HG02623 (cell line): ENCODE results near the gene MMD.
"Not testable (repeated sequence)": the region's sequence is repeated elsewhere in the genome, so short reads cannot be mapped to it uniquely, and the experiment has no call there.

Experiments
- ATAC-seq: cut with Tn5 transposase; IDR thresholded peaks from one replicate; pipeline ENCODE4 v1.9.1; 2021; ENCODE audit warnings: moderate library complexity; ENCODE audit not compliant: unreplicated experiment

Gene MMD

DNA sequence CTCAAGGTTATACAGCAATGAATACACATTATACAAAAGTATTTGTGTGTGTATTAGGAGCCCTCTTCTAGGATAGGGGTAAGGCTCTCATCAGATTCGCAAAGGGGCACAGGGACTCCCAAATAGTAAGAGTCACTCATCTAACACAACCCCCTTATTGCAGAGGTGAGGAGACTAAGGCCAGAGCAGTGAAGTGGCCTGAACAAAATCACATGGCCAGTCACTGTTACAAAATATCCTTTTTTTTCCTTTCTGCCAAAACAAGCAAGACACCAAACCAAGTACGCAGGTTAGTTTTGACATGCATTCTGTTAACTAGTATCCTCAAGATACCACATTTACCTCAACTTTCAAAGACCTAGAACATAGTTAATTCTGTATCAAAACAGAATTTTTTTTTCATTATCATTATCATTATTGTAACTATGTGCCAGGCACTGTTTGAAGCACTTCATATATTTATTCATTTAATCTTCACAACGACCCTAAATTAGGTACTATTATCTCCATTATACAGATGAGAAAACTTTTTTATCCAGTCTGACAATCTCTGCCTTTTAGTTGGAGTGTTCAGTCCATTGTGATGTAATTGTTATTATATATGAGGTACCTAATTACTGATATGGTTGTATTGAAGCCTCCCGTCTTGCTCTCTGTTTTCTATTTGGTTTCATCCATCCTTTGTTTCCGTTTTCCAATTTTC is 25.7 kb downstream of the MMD start:
- ATAC-seq: no peak

DNA sequence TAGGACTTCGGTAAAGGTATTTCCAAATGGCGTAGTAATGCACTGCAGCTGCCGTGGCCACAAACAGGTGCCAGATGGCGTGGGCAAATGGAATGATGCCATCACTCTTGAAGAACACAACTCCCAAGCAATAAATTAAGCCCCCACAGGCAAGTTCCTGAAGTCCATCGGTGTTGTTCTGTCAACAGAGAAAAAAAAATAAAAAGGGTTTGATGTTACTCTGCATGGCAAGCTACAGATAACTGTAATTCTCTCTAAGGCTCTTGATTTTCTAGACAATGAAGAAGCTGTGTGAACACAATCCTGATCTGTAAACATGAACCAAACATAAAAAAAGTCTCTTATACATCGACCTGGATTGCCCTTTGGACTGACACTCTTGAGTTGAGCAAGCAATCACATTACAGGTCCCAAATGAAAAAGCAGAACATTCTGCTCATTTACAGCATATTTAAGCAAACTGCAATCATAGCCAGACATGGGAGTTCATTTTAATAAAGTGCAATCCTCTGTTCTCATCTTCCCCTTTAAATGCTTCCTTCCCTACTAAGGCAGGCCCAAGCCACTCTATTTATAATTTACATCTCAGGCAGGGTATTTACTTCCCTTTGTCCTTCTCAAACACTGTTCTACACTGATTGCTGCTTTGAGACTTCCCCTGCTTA is 27.1 kb downstream of the MMD start:
- no peak for ATAC-seq

DNA sequence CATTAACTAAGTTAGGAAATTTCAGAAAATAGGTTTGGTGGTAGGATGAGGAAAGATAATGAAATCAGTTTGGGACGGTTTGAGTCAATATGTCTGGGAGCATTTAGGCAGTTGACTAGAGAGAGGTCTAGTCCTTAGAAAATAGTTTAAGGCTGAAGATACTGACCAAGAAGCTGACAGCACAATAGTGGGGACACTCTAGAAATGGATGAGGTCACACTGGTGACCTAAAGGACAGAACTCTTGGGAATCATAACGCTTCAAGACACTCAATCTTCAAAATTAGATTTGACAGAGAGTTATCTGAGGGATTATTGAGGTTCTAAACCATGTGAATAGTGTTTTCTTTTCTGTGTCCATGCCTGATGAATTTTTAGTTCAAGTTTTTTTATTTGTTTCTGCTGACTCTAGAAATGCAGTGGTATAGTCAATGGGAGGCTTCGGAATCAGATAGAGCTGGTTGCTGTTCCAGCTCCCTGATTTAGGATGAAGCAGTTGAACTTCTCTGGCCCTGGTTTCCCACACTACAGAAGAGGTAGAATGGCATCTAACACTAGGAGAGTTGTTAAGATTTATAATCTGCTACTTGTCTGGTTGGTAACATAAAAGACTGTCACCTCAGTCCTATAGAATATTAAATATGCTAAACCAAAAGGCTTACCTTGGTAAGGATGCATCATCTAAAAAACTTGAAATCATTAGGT is 29.7 kb downstream of the MMD start:
- no peak for ATAC-seq

DNA sequence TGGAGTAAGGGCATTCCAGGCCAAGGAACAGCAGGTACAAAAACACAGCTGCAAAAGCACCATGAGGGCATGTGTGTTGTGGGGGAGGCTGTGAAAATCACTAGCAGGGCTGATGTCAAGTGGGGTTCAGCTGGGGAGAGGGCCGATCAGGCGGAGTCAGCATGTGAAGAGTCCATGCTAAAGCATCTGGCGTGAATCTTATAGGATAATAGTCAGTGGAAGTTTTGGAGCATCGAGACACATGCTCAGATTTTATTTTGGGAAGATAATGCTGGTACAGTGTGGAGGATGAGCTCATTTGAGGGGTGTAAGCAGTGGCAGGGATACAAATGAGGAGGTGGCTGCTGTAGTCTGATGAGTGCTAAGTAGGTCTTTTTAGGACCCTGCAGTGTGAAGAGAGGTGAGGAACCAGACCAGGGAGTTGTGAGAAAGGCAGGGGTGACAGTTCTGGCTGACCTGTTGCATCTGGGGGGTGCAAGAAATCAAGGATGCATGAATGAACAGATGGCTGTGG is 30.3 kb downstream of the MMD start:
- no peak for ATAC-seq

DNA sequence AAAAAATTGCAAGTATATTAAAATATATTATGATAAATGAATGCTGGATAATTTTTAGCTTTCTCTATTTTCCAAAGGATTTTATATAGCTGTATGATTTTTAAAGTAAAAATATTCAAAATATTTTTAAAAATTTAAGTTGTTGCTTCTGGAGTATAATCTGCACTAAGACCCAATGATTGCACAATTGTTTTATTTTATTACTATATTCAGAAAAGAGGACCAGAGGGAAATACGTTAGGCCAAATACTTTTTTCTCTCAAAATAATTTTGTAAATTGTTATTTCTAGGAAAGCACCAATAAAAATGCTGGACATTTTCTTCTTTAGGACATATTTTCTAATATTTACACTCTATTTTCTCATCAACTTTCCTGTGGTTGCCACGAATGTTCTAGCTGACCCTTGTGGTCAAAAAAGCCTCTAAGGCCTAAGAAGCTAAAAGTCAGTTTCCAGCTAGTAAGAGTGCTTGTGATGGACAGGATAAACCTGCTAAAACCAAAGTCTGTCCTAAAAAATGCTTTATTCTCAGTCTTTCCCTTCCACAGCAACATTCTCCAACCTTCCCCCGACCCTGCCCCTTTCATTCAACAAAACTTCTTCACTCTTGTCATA is 31.2 kb downstream of the MMD start:
- no peak for ATAC-seq

DNA sequence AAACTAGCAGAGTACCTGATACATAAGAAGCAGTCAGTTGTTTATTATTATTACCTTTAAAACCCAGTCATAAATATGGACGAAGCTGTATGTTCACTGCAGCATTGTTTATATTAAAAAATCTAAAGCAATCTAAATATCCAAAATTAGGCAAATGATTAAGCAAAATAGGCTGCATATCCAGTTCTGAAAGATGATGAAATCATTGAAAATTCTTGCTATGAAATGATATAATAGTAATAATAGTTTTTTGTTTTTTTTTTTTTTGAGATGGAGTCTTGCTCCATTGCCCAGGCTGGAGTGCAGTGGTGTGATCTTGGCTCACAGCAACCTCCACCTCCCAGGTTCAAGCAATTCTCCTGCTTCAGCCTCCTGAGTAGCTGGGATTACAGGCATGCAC is 31.9 kb downstream of the MMD start:
- not testable (repeated sequence) for ATAC-seq

DNA sequence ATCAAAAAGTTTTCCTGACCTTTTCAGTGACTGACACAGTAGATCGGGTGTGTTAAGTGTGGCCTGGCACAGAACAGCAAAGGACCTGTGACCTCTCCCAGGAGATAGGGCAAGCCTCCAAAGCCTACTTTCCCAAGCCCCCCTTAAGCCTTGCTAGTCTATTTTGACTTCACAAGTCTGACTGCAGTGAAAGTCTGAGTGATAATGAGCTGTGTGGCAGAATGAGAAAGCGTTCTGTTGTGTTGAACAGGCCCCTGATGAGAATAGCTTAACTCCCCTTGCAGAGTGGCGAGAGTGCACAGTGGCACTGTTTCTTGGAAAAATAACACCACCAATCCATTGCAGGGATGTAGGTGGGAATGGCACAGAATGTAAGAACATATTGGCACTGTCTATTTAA is 32.8 kb downstream of the MMD start:
- ATAC-seq: no peak

DNA sequence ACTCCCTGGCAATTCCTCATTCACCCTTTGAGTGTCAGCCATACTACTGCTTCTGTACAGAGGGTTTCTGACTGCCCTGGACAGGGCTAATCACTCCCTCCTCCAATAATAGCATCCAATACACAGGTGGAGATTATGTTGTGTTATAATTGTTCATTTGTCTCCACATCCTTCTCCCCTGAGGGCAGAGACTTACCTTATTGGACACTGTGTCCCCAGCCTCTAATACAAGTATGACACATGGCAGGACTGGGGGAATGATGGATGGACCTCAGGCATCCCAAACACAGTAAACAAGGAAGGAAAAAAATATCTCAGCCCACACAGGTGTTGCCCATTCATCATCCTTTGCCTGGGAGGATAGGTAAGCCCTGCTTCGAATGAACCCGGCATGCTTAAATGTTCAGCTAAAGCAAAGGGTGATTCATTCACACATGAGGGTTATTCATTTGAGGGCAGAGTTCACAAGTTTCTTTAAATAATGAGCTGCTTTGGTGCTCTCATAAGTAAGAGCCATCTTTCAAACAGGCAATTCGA is 34.8 kb downstream of the MMD start:
- no peak for ATAC-seq

DNA sequence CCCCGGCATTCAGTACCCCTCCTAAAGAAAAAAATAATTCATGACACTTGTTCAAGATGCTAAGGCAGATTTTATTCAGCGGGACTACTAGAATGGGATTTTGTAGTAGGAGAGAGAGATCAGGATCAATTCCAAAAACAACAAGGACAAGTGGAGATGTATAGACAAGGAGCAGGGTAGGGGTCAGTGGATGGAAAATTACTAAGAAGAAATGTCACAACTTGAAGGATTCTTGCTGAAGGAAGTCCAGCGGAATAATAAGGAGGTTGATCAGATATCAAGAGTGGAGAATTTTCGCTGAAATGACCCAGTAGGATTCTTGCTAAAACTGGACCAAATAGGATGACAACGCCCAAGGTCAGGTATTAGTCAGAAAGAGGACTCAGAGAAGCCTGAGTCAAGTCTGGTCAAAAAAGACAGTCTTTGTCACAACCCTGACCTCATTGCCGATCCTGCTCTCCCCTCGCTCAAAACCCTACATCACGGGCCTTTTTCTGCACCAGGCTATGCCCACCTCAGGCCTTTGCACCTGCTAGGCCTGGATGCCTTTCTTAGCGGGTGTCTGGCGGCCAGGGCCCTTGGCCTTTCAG is 36.9 kb downstream of the MMD start:
- ATAC-seq: no peak

DNA sequence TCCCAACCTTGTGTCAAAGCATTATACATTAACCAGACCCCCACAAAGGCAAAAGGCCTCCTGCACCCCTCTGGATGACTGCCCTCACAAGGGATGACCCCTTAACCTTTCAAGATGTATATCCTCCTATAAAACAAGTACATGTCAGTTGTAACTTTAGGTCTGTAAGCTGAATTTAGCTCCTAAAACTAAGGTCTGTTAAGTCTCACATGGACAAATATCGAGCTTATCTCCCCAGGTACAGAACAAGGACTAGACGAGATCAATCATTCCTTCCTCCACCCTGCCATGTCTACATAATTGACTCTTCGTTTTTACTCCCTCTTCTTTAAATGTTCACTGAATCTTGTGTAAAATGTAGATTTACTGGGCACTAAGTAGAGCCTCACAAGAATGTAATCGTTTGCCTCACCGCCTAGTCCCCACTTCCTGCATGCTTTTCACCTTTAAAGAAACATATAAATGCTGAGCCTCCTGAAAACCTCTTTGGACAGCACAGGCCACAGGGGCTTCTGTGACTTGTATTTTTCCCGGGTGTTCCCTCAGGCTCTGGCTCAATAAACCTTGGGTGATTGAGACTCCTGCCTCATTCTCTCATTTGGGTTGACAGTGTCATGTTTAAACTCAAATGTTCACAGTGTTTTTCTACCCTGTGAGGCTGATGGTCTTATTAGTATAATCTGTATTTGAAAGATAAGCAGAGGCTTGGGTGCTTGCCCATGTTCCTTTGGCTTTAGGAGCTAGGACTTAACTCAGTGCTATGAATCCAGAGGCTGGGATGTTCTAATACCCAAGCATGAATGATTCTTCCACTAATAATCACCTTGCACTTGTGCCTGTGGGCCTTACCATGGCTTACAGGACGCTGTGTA is 37.6 kb downstream of the MMD start:
- no peak for ATAC-seq

DNA sequence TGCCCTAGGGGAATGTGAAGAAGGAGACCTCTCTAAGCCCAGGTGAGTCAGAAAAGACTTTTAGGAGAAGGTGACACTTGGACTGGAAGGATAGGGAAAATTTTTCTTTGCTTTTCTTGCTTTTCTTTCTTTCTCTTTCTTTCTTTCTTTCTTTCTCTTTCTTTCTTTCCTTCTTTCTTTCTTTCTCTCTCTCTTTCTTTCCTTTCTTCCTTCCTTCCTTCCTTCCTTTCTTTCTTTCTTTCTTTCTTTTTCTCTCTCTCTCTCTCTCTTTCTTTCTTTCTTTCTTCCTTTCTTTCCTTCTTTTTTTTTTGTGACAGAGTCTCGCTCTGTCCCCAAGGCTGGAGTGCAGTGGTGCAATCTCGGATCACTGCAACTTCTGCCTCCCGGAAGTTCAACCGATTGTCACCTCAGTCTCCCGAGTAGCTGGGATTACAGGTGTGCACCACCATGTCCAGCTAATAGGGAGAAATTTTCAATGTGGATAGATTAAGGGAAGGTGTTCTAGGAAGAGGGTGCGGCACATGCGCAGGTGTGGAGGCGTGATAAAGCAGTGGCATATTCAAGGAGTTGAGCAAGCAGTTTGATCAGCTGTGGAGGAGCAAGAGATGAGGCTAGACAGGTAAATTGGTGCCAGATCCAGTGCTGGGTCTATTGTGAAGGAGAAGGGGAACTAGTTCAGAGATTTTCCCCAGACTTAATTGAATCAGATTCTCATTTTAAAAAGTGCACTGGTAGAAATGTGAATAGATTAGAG is 40.4 kb downstream of the MMD start:
- ATAC-seq: no peak

DNA sequence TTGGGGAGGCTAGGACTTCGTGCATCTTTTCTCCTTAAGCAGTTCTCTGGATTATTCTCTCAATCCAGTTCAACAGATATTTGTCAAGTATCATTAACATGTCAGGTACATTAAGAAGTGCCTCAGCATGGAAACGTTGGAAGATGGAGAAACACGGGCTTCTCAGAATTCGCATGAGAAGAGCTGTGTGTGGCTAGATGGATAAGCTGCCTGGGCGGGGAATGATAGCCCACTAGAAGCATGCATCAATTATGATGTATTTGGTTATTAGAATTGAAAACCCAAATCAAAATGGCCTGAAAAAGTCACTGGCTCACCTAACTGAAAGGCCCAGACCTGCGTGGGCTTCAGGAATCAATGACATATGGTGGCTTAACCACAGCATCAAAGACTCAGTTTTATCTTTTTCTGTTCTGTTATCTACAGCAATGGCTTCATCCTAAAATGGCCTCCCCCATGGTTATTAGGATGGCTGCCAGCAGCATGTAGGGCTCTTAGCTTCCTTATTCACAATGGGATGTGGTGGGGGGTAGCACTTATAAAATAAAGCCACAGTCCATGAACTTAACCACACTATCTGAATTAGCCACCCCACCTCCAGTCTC is 43.9 kb downstream of the MMD start:
- no peak for ATAC-seq

DNA sequence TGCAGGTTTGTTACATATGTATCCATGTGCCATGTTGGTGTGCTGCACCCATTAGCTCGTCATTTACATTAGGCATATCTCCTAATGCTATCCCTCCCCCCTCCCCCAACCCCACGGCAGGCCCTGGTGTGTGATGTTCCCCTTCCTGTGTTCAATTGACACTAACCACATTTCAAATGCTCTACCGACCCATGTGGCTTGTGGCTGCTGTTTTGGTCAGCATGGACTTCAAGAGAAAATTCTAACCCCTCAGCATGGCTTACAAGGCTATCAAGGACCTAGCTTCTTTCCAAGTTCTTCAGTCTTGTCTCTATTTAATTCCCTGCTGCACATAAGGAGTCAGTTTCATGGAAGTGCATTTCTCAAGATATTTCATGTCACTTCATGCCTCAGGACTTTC is 52.9 kb downstream of the MMD start:
- no peak for ATAC-seq

DNA sequence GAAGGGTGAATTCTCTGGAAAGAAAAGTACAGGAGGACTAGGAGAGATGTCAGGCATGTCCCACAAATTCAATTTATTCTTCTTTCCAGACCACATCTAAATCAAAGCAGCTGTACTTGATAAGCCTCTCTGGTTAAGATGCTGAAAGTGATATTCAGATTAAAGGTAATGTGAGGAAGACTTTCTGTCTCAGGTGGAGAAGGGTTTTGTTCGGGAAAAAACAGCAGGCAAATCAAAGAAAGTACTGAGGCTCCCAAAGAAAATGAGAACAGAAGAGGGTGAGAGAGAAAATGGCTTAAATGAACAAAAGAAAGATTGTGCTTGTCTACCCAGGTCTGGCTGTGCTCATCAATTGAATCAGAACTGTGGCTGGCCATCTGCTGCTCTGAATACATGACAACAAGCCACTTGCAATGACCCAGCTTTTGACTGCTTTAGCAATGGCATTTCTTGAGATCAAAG is 55.6 kb downstream of the MMD start:
- no peak for ATAC-seq

DNA sequence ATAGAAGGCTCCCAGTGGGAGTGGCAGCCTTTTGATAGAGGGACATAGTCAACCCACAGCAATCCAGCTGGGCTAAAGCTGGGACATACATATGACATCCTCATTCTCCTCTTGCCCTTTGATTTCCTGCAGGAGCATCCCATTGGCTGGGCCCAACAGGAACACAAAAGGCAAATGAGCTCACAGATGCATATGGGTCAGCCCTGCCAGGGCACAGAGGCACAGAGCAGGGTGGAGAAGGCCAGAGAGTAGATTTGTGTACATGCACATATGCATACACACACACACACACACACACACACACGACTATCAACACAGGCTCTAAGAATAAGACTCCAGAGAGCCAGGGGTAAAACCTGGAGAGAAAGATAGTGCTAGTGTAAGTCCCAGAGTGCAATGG is 58.6 kb downstream of the MMD start:
- ATAC-seq: no peak

DNA sequence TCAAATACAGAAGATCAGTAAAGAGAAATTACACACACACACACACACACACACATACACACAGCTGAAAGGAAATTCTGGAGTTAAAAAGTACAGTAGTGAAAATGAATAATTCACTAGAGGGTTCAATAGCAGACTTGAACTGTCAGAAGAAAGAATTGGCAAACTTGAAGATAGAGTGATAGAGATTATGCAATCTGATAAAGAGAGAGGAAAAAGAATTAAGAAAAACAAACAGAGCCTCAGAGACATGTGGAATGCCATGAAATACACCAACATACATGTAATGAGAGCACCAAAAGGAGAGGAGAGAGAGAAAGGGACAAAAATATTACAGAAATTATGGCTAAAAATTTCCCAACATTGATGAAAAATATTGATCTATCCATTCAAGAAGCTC is 60.7 kb downstream of the MMD start:
- ATAC-seq: no peak

DNA sequence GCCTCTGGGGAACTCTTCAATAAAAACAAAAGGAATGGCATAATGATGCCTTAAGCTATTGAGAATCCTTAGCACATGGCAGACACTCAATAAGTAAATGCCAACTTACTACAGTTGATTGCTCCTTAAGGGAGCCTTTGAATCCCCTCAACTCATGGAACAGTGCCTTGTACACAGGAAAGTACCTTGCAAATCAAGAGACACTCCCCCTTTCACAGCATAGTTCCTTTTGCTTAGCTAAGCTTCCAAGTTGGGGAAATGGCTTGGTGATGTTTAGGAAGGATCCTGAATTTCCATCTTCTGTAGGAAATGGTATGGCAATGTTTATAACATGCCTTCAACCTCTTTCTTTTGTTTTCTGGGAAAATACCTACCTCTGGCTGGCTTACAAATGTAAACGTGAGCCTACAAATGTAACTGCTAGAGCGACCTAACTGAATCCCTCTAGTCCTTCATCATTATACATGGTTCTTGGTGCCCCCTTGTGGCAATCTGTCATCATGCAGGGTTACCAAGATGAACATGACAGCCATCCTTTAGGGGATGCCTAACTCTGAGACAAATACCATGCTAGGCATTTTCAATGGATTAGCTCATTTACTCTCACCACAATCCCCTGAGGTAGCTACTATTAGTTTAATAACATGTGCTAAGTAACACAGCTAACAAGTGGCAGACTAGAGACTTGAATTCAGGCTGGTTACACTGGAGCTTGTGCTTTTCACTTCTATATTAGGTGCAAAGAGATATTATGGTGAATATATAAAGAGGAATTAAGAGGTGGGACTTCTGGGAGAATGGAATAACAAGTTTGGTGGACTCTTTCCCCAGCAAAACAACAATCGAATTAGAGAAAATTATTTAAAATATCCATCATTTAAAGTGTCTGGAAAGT is 65.0 kb downstream of the MMD start:
- ATAC-seq: peak; percentile 92

DNA sequence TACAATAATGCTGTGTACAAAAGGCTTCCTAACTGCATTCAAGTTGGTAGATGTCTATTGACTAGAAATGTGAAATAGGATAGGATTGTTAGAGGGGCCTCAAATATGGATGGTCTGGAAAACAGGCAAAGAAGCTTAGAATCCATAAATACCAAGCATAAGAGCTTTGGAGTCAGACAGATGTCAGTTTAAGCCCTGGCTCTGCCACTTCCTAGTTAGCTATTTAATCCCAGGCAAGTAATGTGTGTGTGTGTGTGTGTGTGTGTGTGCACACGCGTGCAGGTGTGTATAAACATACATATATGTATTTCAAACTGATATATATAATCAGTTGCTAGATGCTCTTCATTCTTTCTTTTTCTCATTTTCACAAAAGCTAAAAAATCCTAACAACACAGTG is 66.7 kb downstream of the MMD start:
- no peak for ATAC-seq
